CD14-positive monocyte (primary cell): Measurements from ENCODE around the gene NAXE. TPM values are rescaled to one million over a fixed set of nuclear protein-coding genes. Genes with fewer than 3 reads are reported as not detected.

ENCODE experiments used
- DNase-seq, 3 donors: peaks; one replicate each; pipeline ENCODE4 v3.0.0-alpha.2; 2011 to 2022
- H2AFZ ChIP-seq: 2 replicates; pipeline ENCODE4 v1.6.0; 2012; ENCODE audit warnings: mild to moderate bottlenecking, low read depth, low read length, inconsistent platforms; ENCODE audit not compliant: insufficient read depth, poor library complexity, severe bottlenecking
- H3K27ac ChIP-seq, 2 donors: 1 replicate in 1 of 2; 2 replicates in 1 of 2; pipeline ENCODE4 v1.5.1; 2012 to 2013; ENCODE audit warnings: low read length in 2 of 2, control low read depth in 1 of 2, inconsistent platforms in 1 of 2, low read depth in 1 of 2, mild to moderate bottlenecking in 1 of 2
- H3K27me3 ChIP-seq, 2 donors: one replicate each; pipeline versions ENCODE4 v1.6.0 to v1.6.1; 2011 to 2013; ENCODE audit warnings: low read length in 2 of 2; ENCODE audit not compliant: control insufficient read depth in 2 of 2, insufficient read depth in 2 of 2
- H3K36me3 ChIP-seq, 2 donors: replicated peaks in 1 of 2; 1 replicate in 1 of 2; 2 replicates in 1 of 2; pipeline versions ENCODE4 v1.5.1 to v1.6.1; 2012 to 2013; ENCODE audit warnings: low read length in 2 of 2, control low read depth in 1 of 2, inconsistent platforms in 1 of 2, mild to moderate bottlenecking in 1 of 2; ENCODE audit not compliant: insufficient read depth in 2 of 2, control insufficient read depth in 1 of 2
- H3K4me1 ChIP-seq, 2 donors: 1 replicate in 1 of 2; 2 replicates in 1 of 2; pipeline versions ENCODE4 v1.5.1 to v1.6.1; 2012 to 2013; ENCODE audit warnings: low read length in 2 of 2, control low read depth in 1 of 2, inconsistent platforms in 1 of 2, mild to moderate bottlenecking in 1 of 2, moderate library complexity in 1 of 2; ENCODE audit not compliant: insufficient read depth in 2 of 2, control insufficient read depth in 1 of 2
- H3K4me2 ChIP-seq: replicated peaks from 2 replicates; pipeline ENCODE3; 2012; ENCODE audit warnings: low read length, moderate library complexity, mild to moderate bottlenecking; ENCODE audit not compliant: poor library complexity, severe bottlenecking; ENCODE audit errors: extremely low read depth
- H3K4me3 ChIP-seq, 3 experiments: fragments of 200-600 bp in 1 of 3; sonication (generic) in 1 of 3; replicated peaks in 1 of 3; 1 replicate in 2 of 3; 2 replicates in 1 of 3; pipeline ENCODE4 v1.5.1; 2011 to 2013; ENCODE audit warnings: low read length in 3 of 3, mild to moderate bottlenecking in 3 of 3, control low read depth in 2 of 3, low read depth in 2 of 3, inconsistent platforms in 1 of 3, moderate library complexity in 1 of 3
- H3K79me2 ChIP-seq: 2 replicates; pipeline ENCODE4 v1.6.0; 2012; ENCODE audit warnings: mild to moderate bottlenecking, control low read depth, inconsistent platforms, low read length, moderate library complexity; ENCODE audit not compliant: insufficient read depth
- H3K9ac ChIP-seq: 2 replicates; pipeline ENCODE4 v1.6.0; 2017; ENCODE audit warnings: low read length, mild to moderate bottlenecking; ENCODE audit not compliant: insufficient read depth, poor library complexity, severe bottlenecking
- H3K9me3 ChIP-seq, 2 donors: replicated peaks in 1 of 2; 1 replicate in 1 of 2; 2 replicates in 1 of 2; pipeline versions ENCODE4 v1.5.1 to v1.6.1; 2012 to 2013; ENCODE audit warnings: low read length in 2 of 2, control low read depth in 1 of 2; ENCODE audit not compliant: control insufficient read depth in 1 of 2, insufficient read depth in 1 of 2
- H4K20me1 ChIP-seq: 2 replicates; pipeline ENCODE4 v1.6.0; 2012; ENCODE audit warnings: mild to moderate bottlenecking, low read length, control low read depth, moderate library complexity; ENCODE audit not compliant: insufficient read depth
- H3K27ac Mint-ChIP-seq, 7 donors: one replicate each; pipeline ENCODE4 v1.8.0; 2020; ENCODE audit warnings: mild to moderate bottlenecking in 7 of 7, mixed read lengths in 7 of 7, moderate library complexity in 6 of 7, inconsistent platforms in 2 of 7
- H3K27me3 Mint-ChIP-seq, 3 donors: one replicate each; pipeline ENCODE4 v1.8.0; 2021 to 2022; ENCODE audit warnings: low read depth in 3 of 3, mild to moderate bottlenecking in 3 of 3, mixed read lengths in 3 of 3, moderate library complexity in 3 of 3, inconsistent platforms in 1 of 3
- H3K36me3 Mint-ChIP-seq, 2 donors: one replicate each; pipeline ENCODE4 v1.8.0; 2020; ENCODE audit warnings: mixed read lengths in 2 of 2, inconsistent platforms in 1 of 2, mild to moderate bottlenecking in 1 of 2
- H3K4me1 Mint-ChIP-seq: one replicate; pipeline ENCODE4 v1.8.0; 2020; ENCODE audit warnings: mild to moderate bottlenecking, mixed read lengths
- H3K4me3 Mint-ChIP-seq, 2 donors: one replicate each; pipeline ENCODE4 v1.8.0; 2020; ENCODE audit warnings: mild to moderate bottlenecking in 2 of 2, mixed read lengths in 2 of 2, moderate library complexity in 1 of 2
- H3K9me3 Mint-ChIP-seq, 7 donors: one replicate each; pipeline ENCODE4 v1.8.0; 2020 to 2022; ENCODE audit warnings: mixed read lengths in 7 of 7, mild to moderate bottlenecking in 6 of 7, moderate library complexity in 6 of 7, inconsistent platforms in 2 of 7
- WGBS: methylation state at CpG from one replicate; pipeline ENCODE4 v1.1.5; 2013; ENCODE audit warnings: missing lambda C conversion rate; ENCODE audit not compliant: insufficient coverage; 5-methylcytosine and 5-hydroxymethylcytosine counted together
- intact Hi-C, 2 donors: fragments of 100-400 bp; cut with micrococcal nuclease; formaldehyde crosslinking; loops; one replicate each; pipeline versions ENCODE4 v1.15.0 to v1.15.1; 2023
- polyA plus RNA-seq, 3 donors: library from polyadenylated mRNA; depleted of rRNA in 1 of 3; unstranded in 2 of 3; stranded (reverse) in 1 of 3; fragments of 300-500 nt in 2 of 3; fragments of >200 nt in 1 of 3; fragmentation: Illumina TruSeq in 2 of 3; gene quantifications; 1 replicate in 2 of 3; 2 replicates in 1 of 3; pipeline ENCODE4 v1.2.3, GENCODE V29; 2012 to 2021
- TF ChIP-seq, protein P1 (sequence below): fragments of 200-600 bp; IDR thresholded peaks from one replicate; pipeline ENCODE4 v1.8.0; 2022; ENCODE audit warnings: antibody characterized with exemption, mild to moderate bottlenecking

Gene NAXE
- polyA plus RNA-seq, 3 donors, result 23.7 to 81.7 (median 54.9) TPM

- H3K9me3 ChIP-seq, result no peaks in the 10 kb centered on the region
- WGBS, result no CpG with 5 or more reads among the region's 3 CpGs
- H3K4me3 ChIP-seq, result no peak overlapping the region
- Mint-ChIP-seq H3K36me3 (no peaks in the 10 kb centered on the region), H3K27me3 (peaks cover 49 to 79% (median 56%) of the 10 kb centered on the region in 3 donors), H3K27ac (no peak overlapping the region), H3K9me3 (no peaks in the 10 kb centered on the region), H3K4me1 (peaks cover 1% of the 10 kb centered on the region), H3K4me3 (peak overlapping the region in 1 of 2 donors; percentile 9)
- TF ChIP-seq, protein P1, sequence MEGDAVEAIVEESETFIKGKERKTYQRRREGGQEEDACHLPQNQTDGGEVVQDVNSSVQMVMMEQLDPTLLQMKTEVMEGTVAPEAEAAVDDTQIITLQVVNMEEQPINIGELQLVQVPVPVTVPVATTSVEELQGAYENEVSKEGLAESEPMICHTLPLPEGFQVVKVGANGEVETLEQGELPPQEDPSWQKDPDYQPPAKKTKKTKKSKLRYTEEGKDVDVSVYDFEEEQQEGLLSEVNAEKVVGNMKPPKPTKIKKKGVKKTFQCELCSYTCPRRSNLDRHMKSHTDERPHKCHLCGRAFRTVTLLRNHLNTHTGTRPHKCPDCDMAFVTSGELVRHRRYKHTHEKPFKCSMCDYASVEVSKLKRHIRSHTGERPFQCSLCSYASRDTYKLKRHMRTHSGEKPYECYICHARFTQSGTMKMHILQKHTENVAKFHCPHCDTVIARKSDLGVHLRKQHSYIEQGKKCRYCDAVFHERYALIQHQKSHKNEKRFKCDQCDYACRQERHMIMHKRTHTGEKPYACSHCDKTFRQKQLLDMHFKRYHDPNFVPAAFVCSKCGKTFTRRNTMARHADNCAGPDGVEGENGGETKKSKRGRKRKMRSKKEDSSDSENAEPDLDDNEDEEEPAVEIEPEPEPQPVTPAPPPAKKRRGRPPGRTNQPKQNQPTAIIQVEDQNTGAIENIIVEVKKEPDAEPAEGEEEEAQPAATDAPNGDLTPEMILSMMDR, result no peak
- DNase-seq, result no peak
- H3K79me2 ChIP-seq, result no peaks in the 10 kb centered on the region
- no peak overlapping the region for H3K4me2 ChIP-seq
- no peak overlapping the region for H3K9ac ChIP-seq
- no peaks in the 10 kb centered on the region for H4K20me1 ChIP-seq
- peaks cover 28 to 59% of the 10 kb centered on the region in 2 donors for H3K27me3 ChIP-seq
- no peak overlapping the region for H2AFZ ChIP-seq
- H3K27ac ChIP-seq, result no peak overlapping the region
- no peaks in the 10 kb centered on the region for H3K4me1 ChIP-seq
- intact Hi-C loops, result no loop called here
- no peaks in the 10 kb centered on the region for H3K36me3 ChIP-seq
Measured at GRCh38 chr1:156632355-156632754, 40.8 kb downstream of the NAXE start.

DNA sequence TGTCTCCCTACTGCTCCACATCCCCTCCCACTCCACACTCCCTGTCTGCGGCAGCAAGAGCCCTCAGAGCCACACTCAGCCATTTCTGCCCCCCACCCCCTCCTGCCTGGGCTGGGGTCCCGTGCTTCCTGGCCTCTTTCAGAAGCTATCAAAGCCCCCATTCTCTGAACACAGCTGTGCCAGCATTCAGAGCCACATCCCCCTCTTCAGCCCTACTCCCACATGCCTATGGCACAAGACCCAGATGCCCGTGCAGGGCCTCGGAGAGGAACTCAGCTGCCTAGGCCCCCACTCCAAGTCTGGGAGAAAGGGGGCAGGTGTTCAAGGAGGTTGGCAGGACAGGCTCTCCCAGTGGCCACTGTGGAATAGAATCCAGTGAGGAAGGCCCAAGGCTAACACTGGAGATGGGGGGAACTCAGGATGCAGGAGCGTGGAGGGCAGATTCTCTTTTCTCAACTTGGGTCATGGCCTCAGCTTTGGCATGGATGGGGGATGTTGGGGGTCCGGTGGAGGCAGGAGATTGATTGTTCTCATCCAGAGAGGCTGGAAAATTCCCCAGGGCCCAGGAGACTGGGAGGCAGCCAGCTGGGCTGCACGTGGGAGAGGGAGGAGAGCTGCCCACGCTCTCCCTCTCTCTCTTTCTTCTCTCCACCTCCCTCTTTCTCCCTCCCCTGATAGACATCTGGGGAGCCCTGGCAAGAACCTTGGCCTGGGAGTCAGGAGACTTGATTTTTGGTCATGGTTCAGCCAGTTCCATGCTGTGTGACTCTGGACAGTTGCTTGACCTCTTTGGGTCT, 46.8 kb downstream of the NAXE start:
- Mint-ChIP-seq H3K9me3 (peaks cover 0 to 10% (median 3%) of the 10 kb centered on the region in 7 donors), H3K36me3 (peaks cover 3 to 4% of the 10 kb centered on the region in 2 donors), H3K27ac (no peak overlapping the region), H3K4me1 (peaks cover 4% of the 10 kb centered on the region), H3K4me3 (peak overlapping the region in 1 of 2 donors; percentile 17), H3K27me3 (peaks cover 63 to 82% (median 67%) of the 10 kb centered on the region in 3 donors)
- Histone ChIP-seq H3K4me3 (no peak overlapping the region), H3K4me1 (no peaks in the 10 kb centered on the region), H3K27ac (no peak overlapping the region), H3K27me3 (peaks cover 40 to 81% of the 10 kb centered on the region in 2 donors), H4K20me1 (no peaks in the 10 kb centered on the region), H3K4me2 (no peak overlapping the region), H3K79me2 (no peaks in the 10 kb centered on the region), H3K9ac (no peak overlapping the region), H3K36me3 (no peaks in the 10 kb centered on the region), H2AFZ (no peak overlapping the region), H3K9me3 (peaks cover 0 to 25% of the 10 kb centered on the region in 2 donors)
- intact Hi-C loops, result no loop called here
- 81% methylated on average over 3 of the region's 8 CpGs for WGBS
- no peak for DNase-seq
- TF ChIP-seq, protein P1, result no peak
